Activated CD4-positive, alpha-beta T cell treated with anti-CD3 and anti-CD28 coated beads, Interleukin-2, amount 50 U/mL, for 16 hours (primary cell): ENCODE measurements around the gene SEMA4G.
A peak's percentile ranks its signal among the peaks of the same experiment; 100 is the strongest.

Source experiments
- DNase-seq: peaks from one replicate; pipeline ENCODE4 v3.0.0-alpha.2; 2020

Gene SEMA4G

DNA sequence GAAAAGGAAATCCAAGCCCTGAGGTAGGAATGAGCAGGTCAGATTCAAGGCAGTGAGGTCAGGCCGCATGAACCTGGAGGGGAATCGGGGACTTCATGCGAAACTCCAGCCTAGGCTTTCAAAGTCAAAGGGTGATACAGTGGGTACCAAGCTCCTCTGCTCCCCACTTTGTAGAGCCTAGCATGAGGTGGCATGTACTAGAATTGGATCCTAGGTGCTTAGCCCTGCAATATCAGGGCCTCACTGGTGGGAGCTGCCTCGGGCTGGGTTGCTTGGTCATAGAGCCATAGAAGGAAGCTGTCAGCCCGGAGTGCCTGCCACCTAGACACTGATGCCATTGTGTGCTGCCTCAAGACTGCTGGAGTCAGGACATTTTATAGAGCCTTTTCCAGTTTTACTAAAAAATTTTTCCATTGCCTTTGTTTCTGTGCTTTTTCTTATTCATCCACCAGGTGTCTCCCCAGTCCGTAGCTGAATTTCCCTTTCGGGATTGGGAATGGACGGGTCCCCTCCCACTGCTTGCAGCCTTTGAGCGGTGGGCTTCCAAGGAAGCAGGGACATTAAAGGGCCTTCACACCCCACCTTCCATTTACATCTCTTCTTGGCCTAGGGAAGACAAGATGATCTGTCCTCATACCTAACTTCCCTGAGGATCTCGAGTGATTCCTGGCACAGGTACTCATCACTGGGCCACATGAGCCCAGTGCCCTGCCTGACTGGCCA lies 24.8 kb downstream of the SEMA4G start:
- DNase-seq: no peak

- no peak for DNase-seq
These were observed 25.9 kb downstream of the SEMA4G start for GRCh38 chr10:100995181-100995580.

DNA sequence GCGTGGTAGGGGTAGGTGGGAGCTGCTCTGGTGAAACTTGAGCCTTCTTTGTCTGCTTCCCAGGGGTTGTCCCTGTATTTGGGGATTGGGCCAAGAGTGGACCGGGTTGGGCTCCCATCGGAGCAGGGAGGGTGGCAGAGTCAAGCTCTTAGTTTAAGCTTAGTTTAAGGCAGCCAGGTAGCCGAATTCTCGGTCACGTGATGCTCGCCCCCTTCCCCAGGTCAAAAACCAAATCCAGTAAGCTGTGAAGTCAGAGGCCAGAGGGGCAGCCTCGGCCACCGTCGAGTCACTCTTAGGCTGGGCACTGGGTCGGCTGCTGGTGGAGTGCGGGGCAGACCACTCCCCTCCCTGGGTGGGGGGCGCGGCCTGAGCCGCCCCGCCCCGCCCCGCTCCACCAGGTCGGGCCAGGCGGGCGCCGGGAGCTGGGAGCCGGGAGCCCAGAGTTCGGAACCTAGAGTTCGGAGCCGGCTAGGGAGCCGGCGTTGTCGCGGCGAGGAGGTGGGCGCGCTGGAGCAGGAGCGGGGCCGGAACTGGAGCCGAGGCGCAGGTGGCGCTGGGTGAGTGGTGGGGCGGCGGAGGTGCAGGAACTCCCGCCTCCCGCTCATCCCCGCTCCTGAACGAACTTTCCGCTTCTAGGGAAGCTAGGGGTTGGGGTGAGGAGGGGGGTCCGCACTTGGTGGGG lies 27.5 kb downstream of the SEMA4G start:
- peak; percentile 24 for DNase-seq

GRCh38 chr10:100997360-100998182 lies 28.3 kb downstream of the SEMA4G start:
- DNase-seq: peak; percentile 72

- DNase-seq: peak; percentile 60
These were observed 29.1 kb downstream of the SEMA4G start for GRCh38 chr10:100998183-100998990.

- peak; percentile 73 for DNase-seq
These were observed 29.9 kb downstream of the SEMA4G start for GRCh38 chr10:100998991-100999741.

- DNase-seq: no peak
These were observed 30.4 kb downstream of the SEMA4G start, which contains the start of gene LZTS2 for GRCh38 chr10:100999742-101000126. Gene LZTS2 (plus strand): TSS chr10:100999808. CDS start chr10:101002539, 2,731 bp downstream.

- no peak for DNase-seq
These were observed 31.0 kb downstream of the SEMA4G start for GRCh38 chr10:101000127-101000914.

DNA sequence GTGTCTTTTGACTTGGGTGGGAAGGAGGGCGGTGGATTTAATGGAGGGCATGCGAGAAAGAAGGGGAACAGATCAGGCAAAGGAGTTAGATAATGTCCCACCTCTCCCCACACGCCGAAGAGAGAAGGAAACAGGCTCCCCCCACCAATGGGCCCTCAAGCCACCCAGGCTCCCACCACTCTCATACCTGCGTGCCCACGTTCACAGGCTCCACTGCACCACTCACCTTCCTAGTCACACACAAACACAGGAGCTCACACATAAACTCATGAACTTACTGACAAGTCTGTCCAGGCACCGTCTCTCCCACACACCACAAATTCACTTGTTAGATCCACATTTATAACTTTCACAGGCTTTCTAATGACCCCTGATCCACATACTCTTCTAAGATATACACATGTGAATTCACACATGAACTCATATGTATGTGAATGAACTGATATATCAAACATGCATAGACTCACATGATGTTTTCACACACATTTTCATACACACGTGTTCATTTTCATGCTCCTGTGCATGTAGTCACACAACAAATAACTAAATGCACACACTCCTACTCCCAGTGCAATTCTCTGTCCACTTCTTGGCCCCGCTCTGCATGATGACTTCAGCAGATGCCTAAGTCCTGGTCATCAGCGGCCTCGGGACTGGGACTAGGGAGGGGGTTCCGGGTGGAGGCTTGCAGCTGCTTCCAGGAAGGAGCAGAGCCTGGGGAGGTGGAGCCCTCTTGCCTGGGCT lies 31.8 kb downstream of the SEMA4G start:
- no peak for DNase-seq

DNA sequence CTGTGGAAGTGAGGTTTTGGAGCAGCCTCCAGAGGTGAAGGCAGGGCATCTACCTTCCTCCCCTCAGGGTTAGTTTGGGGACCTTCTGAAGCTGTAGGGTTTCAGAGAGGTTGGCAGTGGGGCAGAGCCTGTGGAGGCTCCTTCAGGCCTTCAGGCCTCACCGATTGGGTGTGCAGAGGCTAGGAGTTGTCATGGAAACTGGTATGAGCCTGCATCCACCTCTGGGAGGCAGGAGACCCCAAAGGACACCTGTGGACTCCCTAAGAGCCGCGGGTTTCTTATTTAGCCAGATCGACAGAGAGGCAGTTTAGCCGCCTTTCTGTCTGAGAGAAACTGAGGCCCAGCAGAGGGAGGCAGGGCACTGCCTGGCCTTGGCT lies 32.3 kb downstream of the SEMA4G start:
- no peak for DNase-seq

GRCh38 chr10:101002456-101002855 lies 33.2 kb downstream of the SEMA4G start:
- DNase-seq: no peak

DNA sequence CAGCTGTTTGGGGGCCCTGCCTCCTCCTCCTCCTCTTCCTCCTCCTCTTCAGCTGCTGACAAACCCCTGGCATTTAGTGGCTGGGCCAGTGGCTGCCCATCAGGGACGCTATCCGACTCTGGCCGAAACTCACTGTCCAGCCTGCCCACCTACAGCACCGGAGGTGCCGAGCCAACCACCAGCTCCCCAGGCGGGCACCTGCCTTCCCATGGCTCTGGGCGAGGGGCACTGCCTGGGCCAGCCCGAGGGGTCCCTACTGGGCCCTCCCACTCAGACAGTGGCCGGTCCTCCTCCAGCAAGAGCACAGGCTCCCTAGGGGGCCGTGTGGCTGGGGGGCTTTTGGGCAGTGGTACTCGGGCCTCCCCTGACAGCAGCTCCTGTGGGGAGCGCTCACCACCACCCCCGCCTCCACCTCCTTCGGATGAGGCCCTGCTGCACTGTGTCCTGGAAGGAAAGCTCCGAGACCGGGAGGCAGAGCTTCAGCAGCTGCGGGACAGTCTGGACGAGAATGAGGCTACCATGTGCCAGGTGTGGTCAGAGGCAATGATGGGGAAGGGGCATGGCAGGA lies 34.4 kb downstream of the SEMA4G start:
- no peak for DNase-seq

DNA sequence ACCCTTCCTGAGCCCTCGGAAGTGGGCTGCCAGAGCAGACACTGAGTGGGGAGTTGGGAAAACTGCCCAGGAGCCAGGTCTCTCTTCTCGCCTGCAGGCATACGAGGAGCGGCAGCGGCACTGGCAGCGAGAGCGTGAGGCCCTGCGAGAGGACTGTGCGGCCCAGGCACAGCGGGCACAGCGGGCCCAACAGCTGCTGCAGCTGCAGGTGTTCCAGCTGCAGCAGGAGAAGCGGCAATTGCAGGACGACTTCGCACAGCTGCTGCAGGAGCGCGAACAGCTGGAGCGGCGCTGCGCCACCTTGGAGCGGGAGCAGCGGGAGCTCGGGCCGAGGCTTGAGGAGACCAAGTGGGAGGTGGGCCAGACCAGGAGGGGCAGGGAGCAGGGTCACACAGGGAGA lies 36.1 kb downstream of the SEMA4G start:
- DNase-seq: no peak

- DNase-seq: no peak
These were observed 36.7 kb downstream of the SEMA4G start for GRCh38 chr10:101005869-101006567.

GRCh38 chr10:101006593-101007098 lies 37.3 kb downstream of the SEMA4G start:
- DNase-seq: no peak

- DNase-seq: no peak
These were observed 37.9 kb downstream of the SEMA4G start for GRCh38 chr10:101007099-101007711.

DNA sequence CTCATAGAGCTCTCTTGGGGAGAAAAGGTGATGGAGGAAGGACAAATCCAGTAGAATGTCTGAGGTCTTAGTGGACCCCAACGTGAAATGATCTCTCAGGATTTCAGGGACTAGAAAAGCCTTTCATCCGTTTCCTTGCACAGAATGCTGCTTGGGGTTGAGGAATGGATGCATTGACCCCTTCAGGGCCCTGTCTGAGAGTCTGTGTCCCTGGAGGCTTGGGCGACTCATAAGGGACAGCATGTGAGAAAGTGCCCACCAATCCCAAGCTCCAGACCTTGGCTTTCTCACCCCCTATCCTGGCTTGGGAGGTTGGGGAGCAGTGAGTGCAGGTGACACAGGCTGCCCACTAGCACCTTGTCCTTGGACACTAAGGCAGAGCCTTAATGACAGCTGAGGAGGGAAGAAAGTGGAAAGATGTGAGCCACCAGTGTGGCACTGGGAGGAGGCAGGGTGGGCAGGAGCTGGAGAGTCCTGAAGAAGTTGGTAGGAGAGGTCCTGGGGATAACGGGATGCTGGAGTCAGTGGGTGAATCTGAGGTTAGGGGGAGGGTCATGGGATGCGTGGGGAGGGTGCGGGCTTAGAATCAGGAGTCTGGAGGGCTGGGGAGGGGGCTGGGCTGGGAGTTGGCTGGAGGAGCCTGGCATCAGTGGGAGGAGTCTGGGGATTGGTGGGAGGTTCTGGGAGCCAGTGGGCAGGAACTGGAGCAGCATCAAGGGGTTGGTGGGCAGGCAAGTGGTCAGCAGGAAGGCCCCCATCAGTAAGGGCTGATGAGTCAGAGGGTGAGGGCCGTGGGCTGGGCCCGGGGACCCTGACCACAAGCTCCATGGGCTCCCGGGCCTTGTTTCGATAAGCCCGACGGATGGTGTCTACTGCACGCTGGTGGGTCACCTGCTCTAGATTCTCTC lies 38.9 kb downstream of the SEMA4G start:
- DNase-seq: no peak
